H1 (cell line): ENCODE data around the gene CHD5. TPM values are rescaled to one million over a fixed set of nuclear protein-coding genes. Genes with fewer than 3 reads are reported as not detected.

Source experiments
- CTCF ChIA-PET: fragments of 300-600 bp; sonication (Branson Sonifier 250); formaldehyde crosslinking; loops from one replicate; lab custom pipeline; 2021; ENCODE audit not compliant: partially characterized antibody; lab: Charles Lee
- POLR2A ChIA-PET: fragments of 300-600 bp; sonication (Branson Sonifier 250); formaldehyde crosslinking; loops from one replicate; lab custom pipeline; 2021; ENCODE audit warnings: inconsistent platforms; ENCODE audit not compliant: partially characterized antibody; lab: Charles Lee
- DNase-seq, 2 experiments: peaks; one replicate each; pipeline versions ENCODE4 v3.0.0 to v3.0.0-alpha.2; 2010 to 2022; ENCODE audit warnings: low spot score in 2 of 2, low read depth in 1 of 2, mixed read lengths in 1 of 2
- FAIRE-seq: peaks from 2 replicates; lab custom pipeline; 2011; peaks lifted over from hg19 to GRCh38; lab: Jason Lieb, UNC
- H2AFZ ChIP-seq: 2 replicates; pipeline ENCODE4 v1.8.1; 2012; ENCODE audit warnings: low read length, inconsistent platforms
- H2AK5ac ChIP-seq: 2 replicates; pipeline ENCODE4 v1.6.1; 2013; ENCODE audit warnings: low read depth, low read length
- H2BK120ac ChIP-seq: replicated peaks from 2 replicates; pipeline ENCODE3; 2013; ENCODE audit warnings: low read depth, low read length, inconsistent platforms
- H2BK12ac ChIP-seq: 2 replicates; pipeline ENCODE4 v1.6.1; 2013; ENCODE audit warnings: low read depth, low read length
- H2BK15ac ChIP-seq: 2 replicates; pipeline ENCODE4 v1.6.1; 2013; ENCODE audit warnings: low read length
- H2BK20ac ChIP-seq: 2 replicates; pipeline ENCODE4 v1.6.1; 2013; ENCODE audit warnings: low read length
- H2BK5ac ChIP-seq: 2 replicates; pipeline ENCODE4 v1.6.1; 2013; ENCODE audit warnings: low read depth, low read length
- H3K14ac ChIP-seq: 2 replicates; pipeline ENCODE4 v1.6.1; 2013; ENCODE audit warnings: inconsistent platforms; ENCODE audit not compliant: insufficient read length
- H3K18ac ChIP-seq: 2 replicates; pipeline ENCODE4 v1.6.1; 2013; ENCODE audit warnings: low read length; ENCODE audit errors: extremely low read depth
- H3K23ac ChIP-seq: 2 replicates; pipeline ENCODE4 v1.6.1; 2013; ENCODE audit warnings: inconsistent platforms; ENCODE audit not compliant: insufficient read length
- H3K23me2 ChIP-seq: 2 replicates; pipeline ENCODE4 v1.6.1; 2013; ENCODE audit warnings: low read depth, low read length
- H3K27ac ChIP-seq: 2 replicates; pipeline ENCODE4 v1.6.1; 2011; ENCODE audit warnings: low read depth, low read length, inconsistent platforms
- H3K27me3 ChIP-seq, 4 experiments: replicated peaks in 1 of 4; 1 replicate in 1 of 4; 2 replicates in 3 of 4; pipeline versions ENCODE4 v1.6.1 to v1.8.1; 2011 to 2013; ENCODE audit warnings: low read length in 3 of 4, mild to moderate bottlenecking in 3 of 4, inconsistent platforms in 2 of 4, mixed read lengths in 2 of 4, moderate library complexity in 1 of 4; ENCODE audit not compliant: control insufficient read depth in 3 of 4, insufficient read depth in 3 of 4; ENCODE audit errors: extremely low read depth in 1 of 4
- H3K36me3 ChIP-seq, 4 experiments: 2 replicates each; pipeline versions ENCODE4 v1.6.1 to v1.8.1; 2011 to 2013; ENCODE audit warnings: mild to moderate bottlenecking in 4 of 4, low read length in 3 of 4, moderate library complexity in 2 of 4, control low read depth in 1 of 4, inconsistent platforms in 1 of 4; ENCODE audit not compliant: insufficient read depth in 4 of 4, control insufficient read depth in 2 of 4
- H3K4ac ChIP-seq: replicated peaks from 2 replicates; pipeline ENCODE3; 2013; ENCODE audit warnings: low read length, low read depth, mixed read lengths, inconsistent platforms; ENCODE audit not compliant: insufficient read length
- H3K4me1 ChIP-seq, 4 experiments: replicated peaks in 1 of 4; 1 replicate in 1 of 4; 2 replicates in 3 of 4; pipeline versions ENCODE4 v1.6.1 to v1.8.1; 2011 to 2013; ENCODE audit warnings: low read length in 3 of 4, inconsistent platforms in 2 of 4, mixed read lengths in 1 of 4; ENCODE audit not compliant: insufficient read depth in 4 of 4, control insufficient read depth in 3 of 4
- H3K4me2 ChIP-seq, 2 experiments: 2 replicates each; pipeline versions ENCODE4 v1.6.1 to v1.8.1; 2011 to 2013; ENCODE audit warnings: low read depth in 2 of 2, low read length in 2 of 2, control low read depth in 1 of 2, inconsistent platforms in 1 of 2, mild to moderate bottlenecking in 1 of 2; ENCODE audit not compliant: insufficient read depth in 1 of 2
- H3K4me3 ChIP-seq, 4 experiments: fragments of 200-600, 300-600 bp in 1 of 4; sonication (generic), shearing (Covaris generic), sonication (Bioruptor Twin) in 1 of 4; 2 replicates each; pipeline versions ENCODE4 v1.5.1 to v1.8.1; 2011 to 2016; ENCODE audit warnings: low read length in 4 of 4, low read depth in 3 of 4, control low read depth in 2 of 4, inconsistent platforms in 2 of 4, mild to moderate bottlenecking in 2 of 4, mixed read lengths in 1 of 4, moderate library complexity in 1 of 4; ENCODE audit not compliant: insufficient read depth in 2 of 4; ENCODE audit errors: extremely low read depth in 1 of 4
- H3K56ac ChIP-seq: replicated peaks from 2 replicates; pipeline ENCODE3; 2013; ENCODE audit warnings: low read depth, mild to moderate bottlenecking, mixed read lengths, low read length, inconsistent platforms; ENCODE audit not compliant: insufficient read length
- H3K79me1 ChIP-seq: 2 replicates; pipeline ENCODE4 v1.6.1; 2013; ENCODE audit warnings: low read depth, low read length, control low read depth
- H3K79me2 ChIP-seq, 2 experiments: 2 replicates each; pipeline versions ENCODE4 v1.6.1 to v1.8.1; 2012 to 2013; ENCODE audit warnings: low read length in 2 of 2, mild to moderate bottlenecking in 2 of 2, inconsistent platforms in 1 of 2; ENCODE audit not compliant: insufficient read depth in 2 of 2, control insufficient read depth in 1 of 2
- H3K9ac ChIP-seq, 4 experiments: replicated peaks in 1 of 4; 1 replicate in 1 of 4; 2 replicates in 3 of 4; pipeline versions ENCODE4 v1.6.1 to v1.8.1; 2011 to 2013; ENCODE audit warnings: low read depth in 3 of 4, low read length in 3 of 4, control low read depth in 2 of 4, mild to moderate bottlenecking in 2 of 4, moderate library complexity in 2 of 4, inconsistent platforms in 1 of 4; ENCODE audit errors: extremely low read depth in 1 of 4
- H3K9me3 ChIP-seq, 2 experiments: 2 replicates each; pipeline versions ENCODE4 v1.6.1 to v1.8.1; 2012 to 2013; ENCODE audit warnings: mild to moderate bottlenecking in 2 of 2, moderate library complexity in 2 of 2, control low read depth in 1 of 2, inconsistent platforms in 1 of 2, low read depth in 1 of 2, low read length in 1 of 2, mixed read lengths in 1 of 2; ENCODE audit not compliant: insufficient read depth in 2 of 2
- H4K20me1 ChIP-seq, 2 experiments: replicated peaks in 1 of 2; 2 replicates each; pipeline versions ENCODE3 to v1.8.1; 2011 to 2013; ENCODE audit warnings: inconsistent platforms in 2 of 2, low read length in 2 of 2, mild to moderate bottlenecking in 1 of 2; ENCODE audit not compliant: insufficient read depth in 2 of 2, control insufficient read depth in 1 of 2
- H4K5ac ChIP-seq: 2 replicates; pipeline ENCODE4 v1.6.1; 2013; ENCODE audit warnings: low read length, low read depth, mixed read lengths, inconsistent platforms; ENCODE audit not compliant: insufficient read length
- H4K8ac ChIP-seq: 2 replicates; pipeline ENCODE4 v1.8.0; 2013; ENCODE audit warnings: mild to moderate bottlenecking, moderate library complexity, low read length, inconsistent platforms; ENCODE audit not compliant: insufficient read depth; ENCODE audit errors: extremely low read depth
- H4K91ac ChIP-seq: replicated peaks from 2 replicates; pipeline ENCODE3; 2013; ENCODE audit warnings: low read length, mixed read lengths, inconsistent platforms; ENCODE audit not compliant: insufficient read length
- CBX5 ChIP-seq: fragments of 300-800, 300-1000 bp; sonication (generic); IDR thresholded peaks from 2 replicates; pipeline ENCODE4 v1.7.1; 2016; ENCODE audit warnings: antibody characterized with exemption, low read length, low read depth
- CEBPB ChIP-seq: IDR thresholded peaks from 2 replicates; pipeline ENCODE4 v1.6.1; 2012; ENCODE audit warnings: low read depth, low read length
- JUND ChIP-seq: IDR thresholded peaks from 2 replicates; pipeline ENCODE4 v1.6.1; 2011; ENCODE audit warnings: mild to moderate bottlenecking, improper control_type of control experiment, low read length
- KDM1A ChIP-seq: fragments of 200-600, 300-600 bp; sonication (generic); IDR thresholded peaks from 2 replicates; pipeline ENCODE4 v1.7.1; 2016; ENCODE audit warnings: mild to moderate bottlenecking, low read length, borderline replicate concordance
- KDM4A ChIP-seq: IDR thresholded peaks from one replicate; pipeline ENCODE4 v1.7.1; 2012; ENCODE audit warnings: low read depth, mild to moderate bottlenecking, moderate library complexity, low read length, inconsistent platforms; ENCODE audit not compliant: severe bottlenecking
- MAFK ChIP-seq: IDR thresholded peaks from 2 replicates; pipeline ENCODE4 v1.6.1; 2012; ENCODE audit warnings: low read depth, mild to moderate bottlenecking, improper control_type of control experiment, low read length
- POU5F1 ChIP-seq: IDR thresholded peaks from 2 replicates; pipeline ENCODE4 v1.6.1; 2011; ENCODE audit warnings: low read depth, mild to moderate bottlenecking, low read length, moderate library complexity
- SIX5 ChIP-seq: IDR thresholded peaks from 2 replicates; pipeline ENCODE4 v1.6.1; 2011; ENCODE audit warnings: mild to moderate bottlenecking, low read depth, low read length
- SP2 ChIP-seq: IDR thresholded peaks from 2 replicates; pipeline ENCODE4 v1.6.1; 2012; ENCODE audit warnings: mild to moderate bottlenecking, low read length, inconsistent platforms
- USF2 ChIP-seq: IDR thresholded peaks from 2 replicates; pipeline ENCODE4 v1.6.1; 2011; ENCODE audit warnings: low read length, improper control_type of control experiment
- WGBS, 2 experiments: shearing (Covaris generic) in 1 of 2; methylation state at CpG; one replicate each; pipeline versions ENCODE4 v1.1.6 to v1.1.7; 2013 to 2015; ENCODE audit warnings: low lambda C conversion rate in 2 of 2, mixed read lengths in 2 of 2, inconsistent platforms in 1 of 2, low coverage in 1 of 2, missing lambda C conversion rate in 1 of 2; ENCODE audit not compliant: insufficient replicate concordance in 2 of 2, insufficient coverage in 1 of 2, insufficient read length in 1 of 2; ENCODE audit errors: extremely low coverage in 1 of 2, missing lambda C conversion rate in 1 of 2; 5-methylcytosine and 5-hydroxymethylcytosine counted together
- polyA plus RNA-seq, 7 experiments: library from polyadenylated mRNA; depleted of rRNA in 3 of 7; stranded (reverse) in 5 of 7; unstranded in 2 of 7; fragments of >200 nt in 5 of 7; fragments of 200-250 nt in 2 of 7; gene quantifications; 1 replicate in 5 of 7; 2 replicates in 1 of 7; 4 replicates in 1 of 7; pipeline versions ENCODE4 v1.2.1 to v1.2.3, GENCODE V29; 2011 to 2013; ENCODE audit warnings: missing spikeins in 2 of 7, mixed read lengths in 2 of 7
- total RNA-seq: library from RNA; stranded (reverse); fragmentation: NEBNext Ultra II Directional; extraction: Animal tissue kit (Norgen Biotek cat#: 25700); gene quantifications from 2 replicates; pipeline ENCODE4 v1.2.1, GENCODE V29; 2021

CHD5 gene
- total and polyA plus RNA-seq, 2 of the 8 experiments (the other 6 are each of a cell fraction or from before 2014, with no cell fraction given): 0.42 to 1.8 TPM

- 93% methylated on average over 28 of the region's 34 CpGs; no CpG with 5 or more reads in 1 of the 2 experiments for WGBS, 2 experiments
- H3K9ac ChIP-seq: no peak overlapping the region
- H3K23ac ChIP-seq: no peak overlapping the region
- H4K8ac ChIP-seq: no peak overlapping the region; the same call in 1 of the 2 replicates
- ChIA-PET CTCF (interaction anchor here (0.6 to 1.9 kb wide), 12 partner anchors 10 to 133 kb away, joined by 3 to 7 read pairs (median 4); no protein-coding TSS in a partner anchor), POLR2A (interaction anchor here (0.9 to 2.3 kb wide), 3 partner anchors 16 to 52 kb away, joined by 3 to 9 read pairs (median 4); no protein-coding TSS in a partner anchor)
- H2AK5ac ChIP-seq: no peak overlapping the region
- TF ChIP-seq POU5F1: no peak
- no peak for TF ChIP-seq CEBPB
- no peak for TF ChIP-seq CBX5
- TF ChIP-seq SP2: no peak
- no peak for TF ChIP-seq KDM4A
- no peak for TF ChIP-seq USF2
- no peak for TF ChIP-seq KDM1A
- TF ChIP-seq JUND: no peak
- TF ChIP-seq SIX5: no peak
- no peak for TF ChIP-seq MAFK
- no peak overlapping the region for H2AFZ ChIP-seq
- no peak overlapping the region for H3K18ac ChIP-seq
- no peak overlapping the region for H3K14ac ChIP-seq
- no peak overlapping the region for H2BK120ac ChIP-seq
- H3K36me3 ChIP-seq: no peaks in the 10 kb centered on the region
- H4K5ac ChIP-seq: no peak overlapping the region
- no peak overlapping the region for H3K27ac ChIP-seq
- no peak overlapping the region for H3K4ac ChIP-seq
- no peaks in the 10 kb centered on the region; a peak in 1 of 7 replicates for H3K4me1 ChIP-seq
- H4K20me1 ChIP-seq: peaks cover 3% of the 10 kb centered on the region in 2 experiments
- no peak overlapping the region for H2BK20ac ChIP-seq
- no peaks in the 10 kb centered on the region for H3K79me1 ChIP-seq
- no peaks in the 10 kb centered on the region for H3K79me2 ChIP-seq
- 0 out of 2 replicates have a peak overlapping the region, but pooled peaks have one; percentile 2 for H2BK12ac ChIP-seq
- H2BK15ac ChIP-seq: 0 out of 2 replicates have a peak overlapping the region, but pooled peaks have one; percentile 75
- DNase-seq (no peak), FAIRE-seq (no peak)
- H3K23me2 ChIP-seq: no peaks in the 10 kb centered on the region
- H3K4me2 ChIP-seq: no peak overlapping the region
- no peaks in the 10 kb centered on the region for H3K9me3 ChIP-seq
- H2BK5ac ChIP-seq: no peak overlapping the region
- no peak overlapping the region for H3K4me3 ChIP-seq
- H3K56ac ChIP-seq: no peak overlapping the region
- H3K27me3 ChIP-seq: no peaks in the 10 kb centered on the region; a peak in 1 of 7 replicates
- no peak overlapping the region for H4K91ac ChIP-seq
Measured at GRCh38 chr1:6167391-6168303, 12.5 kb downstream of the CHD5 start.
